Activated B cell treated with CpG ODN at 0.5 μM for 24 hours (primary cell): ENCODE data around the gene MAML3. TPM values are rescaled to one million over a fixed set of nuclear protein-coding genes. Genes with fewer than 3 reads are reported as not detected.
A peak's percentile ranks its signal among the peaks of the same experiment; 100 is the strongest.

ENCODE experiments used
- ATAC-seq: fragments of 200-7000 bp; cut with Tn5 transposase; one replicate; pipeline ENCODE4 v1.10.0; 2021; ENCODE audit warnings: low read depth, mild to moderate bottlenecking, moderate library complexity
- CTCF ChIA-PET: fragments of 350-600 bp; sonication (Branson Sonifier 250); formaldehyde crosslinking; loops from one replicate; lab custom pipeline; 2021; ENCODE audit warnings: antibody characterized with exemption; lab: Charles Lee
- POLR2A ChIA-PET: fragments of 350-600 bp; sonication (Branson Sonifier 250); formaldehyde crosslinking; loops from one replicate; lab custom pipeline; 2021; ENCODE audit warnings: antibody characterized with exemption; lab: Charles Lee
- DNase-seq: peaks from one replicate; pipeline ENCODE4 v3.0.0; 2022
- H3K27ac Mint-ChIP-seq: one replicate; pipeline ENCODE4 v1.8.0; 2020; ENCODE audit warnings: mixed read lengths
- H3K27me3 Mint-ChIP-seq: one replicate; pipeline ENCODE4 v1.8.0; 2021; ENCODE audit warnings: mixed read lengths
- H3K36me3 Mint-ChIP-seq: one replicate; pipeline ENCODE4 v1.8.0; 2021; ENCODE audit warnings: low read depth, mixed read lengths
- H3K4me1 Mint-ChIP-seq: one replicate; pipeline ENCODE4 v1.8.0; 2021; ENCODE audit warnings: mixed read lengths
- H3K4me3 Mint-ChIP-seq: one replicate; pipeline ENCODE4 v1.8.0; 2020; ENCODE audit warnings: mild to moderate bottlenecking, mixed read lengths
- H3K9me3 Mint-ChIP-seq: one replicate; pipeline ENCODE4 v1.8.0; 2020; ENCODE audit warnings: mixed read lengths
- intact Hi-C: fragments of 100-400 bp; cut with micrococcal nuclease; formaldehyde crosslinking; loops from one replicate; pipeline ENCODE4 v1.15.1; 2024
- total RNA-seq: library from RNA; stranded (reverse); gene quantifications from 2 replicates; pipeline ENCODE4 v1.2.3, GENCODE V29; 2022
- TF ChIP-seq, protein P1 (sequence below): fragments of 200-600 bp; IDR thresholded peaks from one replicate; pipeline ENCODE4 v1.8.0; 2022; ENCODE audit warnings: antibody characterized with exemption, mild to moderate bottlenecking

Gene MAML3
- total RNA-seq, 1 donor from 2014 or later = 2.6 TPM

DNA sequence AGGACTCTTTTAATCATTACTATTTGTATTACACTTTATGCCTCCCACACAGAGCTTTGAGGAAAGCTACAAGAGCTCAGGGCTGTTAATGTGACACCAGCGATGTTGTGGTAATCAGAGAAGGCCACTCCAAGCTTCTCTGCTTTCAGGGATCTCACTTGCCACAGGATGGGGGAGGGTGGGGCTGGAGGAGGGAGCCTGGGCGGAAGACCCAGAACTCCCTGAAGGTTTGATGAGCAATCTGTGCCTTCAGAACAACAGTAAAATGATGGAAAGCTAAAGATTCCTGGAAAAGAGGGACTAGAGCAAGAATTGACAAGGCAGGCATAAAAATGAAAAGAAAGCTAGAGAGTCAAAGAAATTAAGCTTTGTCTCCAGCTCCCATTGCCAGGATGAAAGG, 75.6 kb downstream of the MAML3 start:
- ATAC-seq (no peak), DNase-seq (no peak)
- Mint-ChIP-seq H3K27me3 (peaks cover 5% of the 10 kb centered on the region), H3K27ac (no peak overlapping the region), H3K36me3 (no peaks in the 10 kb centered on the region), H3K9me3 (no peaks in the 10 kb centered on the region), H3K4me1 (peaks cover 8% of the 10 kb centered on the region), H3K4me3 (no peak overlapping the region)
- CTCF ChIA-PET = no interaction called here
- TF ChIP-seq, protein P1, sequence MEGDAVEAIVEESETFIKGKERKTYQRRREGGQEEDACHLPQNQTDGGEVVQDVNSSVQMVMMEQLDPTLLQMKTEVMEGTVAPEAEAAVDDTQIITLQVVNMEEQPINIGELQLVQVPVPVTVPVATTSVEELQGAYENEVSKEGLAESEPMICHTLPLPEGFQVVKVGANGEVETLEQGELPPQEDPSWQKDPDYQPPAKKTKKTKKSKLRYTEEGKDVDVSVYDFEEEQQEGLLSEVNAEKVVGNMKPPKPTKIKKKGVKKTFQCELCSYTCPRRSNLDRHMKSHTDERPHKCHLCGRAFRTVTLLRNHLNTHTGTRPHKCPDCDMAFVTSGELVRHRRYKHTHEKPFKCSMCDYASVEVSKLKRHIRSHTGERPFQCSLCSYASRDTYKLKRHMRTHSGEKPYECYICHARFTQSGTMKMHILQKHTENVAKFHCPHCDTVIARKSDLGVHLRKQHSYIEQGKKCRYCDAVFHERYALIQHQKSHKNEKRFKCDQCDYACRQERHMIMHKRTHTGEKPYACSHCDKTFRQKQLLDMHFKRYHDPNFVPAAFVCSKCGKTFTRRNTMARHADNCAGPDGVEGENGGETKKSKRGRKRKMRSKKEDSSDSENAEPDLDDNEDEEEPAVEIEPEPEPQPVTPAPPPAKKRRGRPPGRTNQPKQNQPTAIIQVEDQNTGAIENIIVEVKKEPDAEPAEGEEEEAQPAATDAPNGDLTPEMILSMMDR = no peak
- POLR2A ChIA-PET = interaction anchor here (0.6 kb wide), 1 partner anchor 644 kb away, joined by 5 read pairs; no protein-coding TSS in a partner anchor
- intact Hi-C loops = no loop called here

GRCh38 chr4:140076307-140076706, 77.7 kb downstream of the MAML3 start:
- TF ChIP-seq, protein P1 = no peak
- H3K4me3 Mint-ChIP-seq = no peak overlapping the region
- ATAC-seq = no peak
- H3K9me3 Mint-ChIP-seq = no peaks in the 10 kb centered on the region
- peaks cover 16% of the 10 kb centered on the region for H3K4me1 Mint-ChIP-seq
- H3K27ac Mint-ChIP-seq = no peak overlapping the region
- no peaks in the 10 kb centered on the region for H3K36me3 Mint-ChIP-seq
- H3K27me3 Mint-ChIP-seq = peaks cover 8% of the 10 kb centered on the region
- DNase-seq = no peak
- CTCF ChIA-PET = no interaction called here
- POLR2A ChIA-PET = interaction anchor here (1.0 kb wide), 1 partner anchor 20 kb away, joined by 3 read pairs; no protein-coding TSS in a partner anchor
- intact Hi-C loops = no loop called here

DNA sequence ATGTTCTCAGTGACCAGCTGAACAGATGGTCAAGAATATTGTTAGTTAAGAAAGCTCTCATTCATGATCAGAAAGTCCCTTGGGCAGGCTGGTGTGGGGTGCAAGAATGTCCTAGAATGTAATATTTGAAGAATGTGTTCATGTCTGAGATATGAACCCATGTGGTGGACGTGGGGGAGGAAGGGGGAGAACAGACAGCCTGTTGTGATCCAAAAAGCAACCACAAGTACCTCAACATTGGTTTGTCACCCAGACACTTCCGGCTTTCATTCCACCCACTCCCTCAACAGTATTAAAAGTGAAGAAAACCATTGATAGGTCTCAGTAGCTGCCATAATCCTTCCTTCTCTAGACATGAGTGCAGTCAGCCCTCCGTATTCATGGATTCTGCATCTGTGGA, 82.2 kb downstream of the MAML3 start:
- H3K27ac Mint-ChIP-seq = peak overlapping the region; percentile 57
- peaks cover 11% of the 10 kb centered on the region for H3K27me3 Mint-ChIP-seq
- ATAC-seq (peak; percentile 66), DNase-seq (no peak)
- no peak overlapping the region for H3K4me3 Mint-ChIP-seq
- TF ChIP-seq, protein P1 = no peak
- intact Hi-C loops = loop anchor here (2.0 kb wide), 1 partner anchor 15 kb away; no protein-coding TSS in a partner anchor
- peaks cover 21% of the 10 kb centered on the region for H3K4me1 Mint-ChIP-seq
- no peaks in the 10 kb centered on the region for H3K9me3 Mint-ChIP-seq
- no peaks in the 10 kb centered on the region for H3K36me3 Mint-ChIP-seq
- POLR2A ChIA-PET = interaction anchor here (0.7 to 1.0 kb wide), 3 partner anchors 11 to 493 kb away, joined by 3 to 6 read pairs (median 4); no protein-coding TSS in a partner anchor
- CTCF ChIA-PET = no interaction called here

DNA sequence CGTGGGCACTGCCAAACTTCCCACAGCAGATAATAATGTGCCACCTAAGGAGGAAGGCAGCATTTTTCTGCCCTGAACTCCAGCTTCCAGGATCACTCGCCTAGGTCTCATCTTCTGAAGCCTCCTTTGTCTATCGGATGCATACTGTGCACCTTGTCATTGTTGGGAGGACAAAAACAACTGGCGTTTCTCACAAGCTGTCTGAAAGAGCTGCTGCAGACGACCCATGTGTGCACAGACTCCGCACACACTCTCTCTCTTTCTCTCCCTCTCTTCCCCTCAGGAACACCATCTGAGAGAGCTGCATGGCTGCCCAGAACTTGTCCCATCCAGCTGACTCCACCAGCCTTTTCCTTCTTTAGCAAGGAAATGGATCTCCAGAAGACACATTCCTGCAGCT, 83.0 kb downstream of the MAML3 start:
- intact Hi-C loops = loop anchor here (2.0 kb wide), 1 partner anchor 14 kb away; no protein-coding TSS in a partner anchor
- ChIA-PET POLR2A (interaction anchor here (0.8 to 1.7 kb wide), 4 partner anchors 12 to 81 kb away, joined by 3 to 4 read pairs (median 3); no protein-coding TSS in a partner anchor), CTCF (interaction anchor here (1.8 kb wide), 1 partner anchor 20 kb away, joined by 4 read pairs; no protein-coding TSS in a partner anchor)
- Mint-ChIP-seq H3K36me3 (no peaks in the 10 kb centered on the region), H3K4me1 (peaks cover 21% of the 10 kb centered on the region), H3K4me3 (peak overlapping the region; percentile 37), H3K27ac (no peak overlapping the region), H3K9me3 (no peaks in the 10 kb centered on the region), H3K27me3 (peaks cover 11% of the 10 kb centered on the region)
- TF ChIP-seq, protein P1 = no peak
- DNase-seq = no peak
- ATAC-seq = no peak

GRCh38 chr4:140070366-140070765, 83.6 kb downstream of the MAML3 start:
- no peak for ATAC-seq
- Mint-ChIP-seq H3K27ac (no peak overlapping the region), H3K4me3 (no peak overlapping the region), H3K36me3 (no peaks in the 10 kb centered on the region), H3K4me1 (peaks cover 21% of the 10 kb centered on the region), H3K9me3 (no peaks in the 10 kb centered on the region), H3K27me3 (peaks cover 13% of the 10 kb centered on the region)
- no peak for DNase-seq
- POLR2A ChIA-PET = interaction anchor here (0.8 to 1.7 kb wide), 4 partner anchors 13 to 82 kb away, joined by 3 to 6 read pairs (median 3); no protein-coding TSS in a partner anchor
- CTCF ChIA-PET = interaction anchor here (1.8 kb wide), 1 partner anchor 19 kb away, joined by 4 read pairs; no protein-coding TSS in a partner anchor
- intact Hi-C loops = loop anchor here (2.0 kb wide), 1 partner anchor 14 kb away; no protein-coding TSS in a partner anchor
- TF ChIP-seq, protein P1 = no peak
